HG03066 (cell line): Measurements from ENCODE around the gene DAPK3.
"Not testable (repeated sequence)": the region's sequence is repeated elsewhere in the genome, so short reads cannot be mapped to it uniquely, and the experiment has no call there.

ENCODE experiments used
- ATAC-seq: cut with Tn5 transposase; IDR thresholded peaks from one replicate; pipeline ENCODE4 v1.9.1; 2021; ENCODE audit warnings: low read depth; ENCODE audit not compliant: unreplicated experiment

DAPK3 gene

GRCh38 chr19:4007021-4007835 is 36.3 kb upstream of the DAPK3 start, which contains the start of gene PIAS4:
Gene PIAS4, plus strand, starts transcription at chr19:4007736. Its CDS starts 25 bp downstream, at chr19:4007761.
- ATAC-seq: peak; percentile 71

- ATAC-seq: not testable (repeated sequence)
Observed at GRCh38 chr19:4005436-4005835, 34.5 kb upstream of the DAPK3 start.

DNA sequence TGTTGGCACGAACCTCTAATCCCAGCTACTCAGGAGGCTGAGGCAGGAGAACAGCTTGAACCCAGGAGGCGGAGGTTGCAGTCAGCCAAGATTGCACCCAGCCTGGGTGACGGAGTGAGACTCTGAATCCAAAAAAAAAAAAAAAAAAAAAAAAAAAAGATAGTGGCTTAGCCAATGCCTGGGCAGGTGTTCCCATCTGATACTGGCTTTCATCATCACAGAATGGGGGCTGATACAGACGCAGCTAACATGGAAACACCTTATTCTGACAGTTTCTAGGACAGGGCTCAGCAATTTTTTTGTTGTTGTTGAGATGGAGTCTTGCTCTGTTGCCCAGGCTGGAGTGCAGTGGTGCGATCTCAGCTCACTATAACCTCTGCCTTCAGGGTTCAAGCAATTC is 29.9 kb upstream of the DAPK3 start:
- not testable (repeated sequence) for ATAC-seq

DNA sequence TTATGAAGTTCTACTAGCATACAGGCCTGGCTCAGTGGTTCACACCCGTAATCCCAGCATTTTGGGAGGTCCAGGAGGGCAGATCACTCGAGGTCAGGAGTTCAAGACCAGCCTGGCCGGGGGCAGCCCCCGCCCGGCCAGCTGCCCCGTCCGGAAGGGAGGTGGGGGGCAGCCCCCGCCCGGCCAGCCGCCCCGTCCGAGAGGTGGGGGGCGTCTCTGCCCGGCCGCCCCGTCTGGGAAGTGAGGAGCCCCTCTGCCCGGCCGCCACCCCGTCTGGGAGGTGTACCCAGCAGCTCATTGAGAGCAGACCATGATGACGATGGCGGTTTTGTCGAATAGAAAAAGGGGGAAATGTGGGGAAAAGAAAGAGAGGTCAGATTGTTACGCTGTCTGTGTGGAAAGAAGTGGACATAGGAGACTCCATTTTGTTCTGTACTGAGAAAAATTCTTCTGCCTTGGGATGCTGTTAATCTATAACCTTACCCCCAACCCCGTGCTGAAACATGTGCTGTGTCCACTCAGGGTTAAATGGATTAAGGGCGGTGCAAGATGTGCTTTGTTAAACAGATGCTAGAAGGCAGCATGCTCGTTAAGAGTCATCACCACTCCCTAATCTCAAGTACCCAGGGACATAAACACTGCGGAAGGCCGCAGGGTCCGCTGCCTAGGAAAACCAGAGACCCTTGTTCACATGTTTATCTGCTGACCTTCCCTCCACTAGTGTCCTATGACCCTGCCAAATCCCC is 27.9 kb upstream of the DAPK3 start:
- ATAC-seq: not testable (repeated sequence)

GRCh38 chr19:3995607-3996006 is 24.7 kb upstream of the DAPK3 start:
- ATAC-seq: no peak

DNA sequence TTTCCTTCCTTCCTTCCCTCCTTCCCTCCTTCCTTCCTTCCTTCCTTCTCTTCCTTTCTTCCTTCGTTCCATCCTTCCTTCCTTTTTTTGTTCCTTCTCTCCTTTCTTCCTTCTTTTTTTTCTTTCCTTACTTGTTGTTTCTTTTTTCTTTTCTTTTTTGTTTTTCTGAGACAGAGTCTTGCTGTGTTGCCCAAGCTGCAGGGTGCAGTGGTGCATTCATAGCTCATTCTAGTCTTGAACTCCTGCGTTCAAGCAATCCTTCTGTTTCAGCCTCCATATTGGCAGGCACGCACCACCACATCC is 19.9 kb upstream of the DAPK3 start:
- ATAC-seq: no peak

DNA sequence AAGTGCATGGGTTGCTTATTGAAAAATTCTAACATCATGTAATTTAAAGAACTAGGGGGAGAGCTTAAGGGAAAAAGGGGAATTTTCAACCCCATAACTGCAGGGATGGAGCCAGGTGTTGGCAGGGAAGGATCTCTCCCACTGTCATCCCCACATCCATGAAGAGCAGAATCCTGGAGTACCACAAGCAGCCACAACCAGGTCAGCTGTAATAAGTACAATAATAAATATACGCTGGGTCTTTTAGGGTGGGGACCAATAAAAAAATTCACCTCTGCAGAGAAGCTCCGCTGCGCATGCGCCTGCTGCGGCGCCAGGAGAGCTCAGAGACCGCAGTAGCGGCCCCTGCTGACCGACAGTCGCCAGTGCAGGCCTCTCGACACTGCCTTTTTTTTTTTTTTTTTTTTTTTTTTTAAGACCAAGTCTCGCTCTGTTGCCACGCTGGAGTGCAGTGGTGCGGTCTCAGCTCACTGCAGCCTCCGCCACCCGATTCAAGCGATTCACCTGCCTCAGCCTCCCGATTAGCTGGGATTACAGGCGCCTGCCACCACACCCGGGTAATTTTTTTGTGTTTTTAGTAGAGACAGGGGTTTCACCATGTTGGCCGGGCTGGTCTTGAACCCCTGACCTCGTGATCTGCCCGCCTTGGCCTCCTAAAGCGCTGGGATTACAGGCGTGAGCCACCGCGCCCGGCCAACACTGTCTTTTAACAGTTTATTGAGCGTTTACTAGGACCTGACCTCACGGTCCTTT is 16.9 kb upstream of the DAPK3 start:
- no peak for ATAC-seq

- ATAC-seq: no peak
Observed at GRCh38 chr19:3986260-3987041, 15.6 kb upstream of the DAPK3 start.

DNA sequence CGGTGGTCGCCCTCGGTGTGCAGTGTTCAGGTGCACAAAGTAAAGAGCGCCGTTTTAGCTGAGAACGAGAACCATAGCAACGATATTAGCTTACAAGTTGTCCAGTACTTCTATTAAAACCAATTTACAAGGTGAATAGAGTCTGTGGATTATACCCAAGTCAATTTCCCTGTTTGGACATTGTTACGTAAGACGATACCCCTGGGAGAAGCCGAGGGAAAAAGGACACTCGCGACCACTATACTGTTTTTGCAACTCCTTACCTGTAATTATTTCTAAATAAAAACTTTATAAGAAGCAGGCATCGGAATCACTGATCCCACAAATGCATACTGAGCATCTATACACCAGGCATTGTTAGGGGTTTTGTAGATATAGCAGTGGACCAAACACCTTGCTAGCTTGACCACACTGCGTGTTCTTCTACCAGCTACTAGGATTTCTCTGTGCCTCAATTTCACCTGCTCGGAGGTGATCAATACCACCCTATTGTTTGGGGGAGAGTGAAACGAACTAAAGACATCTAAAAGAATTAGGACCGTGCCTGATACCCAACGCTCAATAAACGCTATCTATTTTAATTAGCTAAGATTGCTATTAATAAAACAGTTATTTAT is 14.9 kb upstream of the DAPK3 start:
- no peak for ATAC-seq

- no peak for ATAC-seq
Observed at GRCh38 chr19:3984908-3985642, 14.2 kb upstream of the DAPK3 start, which contains the start of gene EEF2. Gene EEF2, minus strand, starts transcription at chr19:3985463. Its CDS starts 83 bp downstream, at chr19:3985380.

- ATAC-seq: no peak
Observed at GRCh38 chr19:3984584-3984907, 13.6 kb upstream of the DAPK3 start.

- no peak for ATAC-seq
Observed at GRCh38 chr19:3983936-3984583, 13.2 kb upstream of the DAPK3 start.

- ATAC-seq: no peak
Observed at GRCh38 chr19:3983542-3983914, 12.6 kb upstream of the DAPK3 start.

GRCh38 chr19:3982701-3983541 is 12.0 kb upstream of the DAPK3 start:
- ATAC-seq: no peak

DNA sequence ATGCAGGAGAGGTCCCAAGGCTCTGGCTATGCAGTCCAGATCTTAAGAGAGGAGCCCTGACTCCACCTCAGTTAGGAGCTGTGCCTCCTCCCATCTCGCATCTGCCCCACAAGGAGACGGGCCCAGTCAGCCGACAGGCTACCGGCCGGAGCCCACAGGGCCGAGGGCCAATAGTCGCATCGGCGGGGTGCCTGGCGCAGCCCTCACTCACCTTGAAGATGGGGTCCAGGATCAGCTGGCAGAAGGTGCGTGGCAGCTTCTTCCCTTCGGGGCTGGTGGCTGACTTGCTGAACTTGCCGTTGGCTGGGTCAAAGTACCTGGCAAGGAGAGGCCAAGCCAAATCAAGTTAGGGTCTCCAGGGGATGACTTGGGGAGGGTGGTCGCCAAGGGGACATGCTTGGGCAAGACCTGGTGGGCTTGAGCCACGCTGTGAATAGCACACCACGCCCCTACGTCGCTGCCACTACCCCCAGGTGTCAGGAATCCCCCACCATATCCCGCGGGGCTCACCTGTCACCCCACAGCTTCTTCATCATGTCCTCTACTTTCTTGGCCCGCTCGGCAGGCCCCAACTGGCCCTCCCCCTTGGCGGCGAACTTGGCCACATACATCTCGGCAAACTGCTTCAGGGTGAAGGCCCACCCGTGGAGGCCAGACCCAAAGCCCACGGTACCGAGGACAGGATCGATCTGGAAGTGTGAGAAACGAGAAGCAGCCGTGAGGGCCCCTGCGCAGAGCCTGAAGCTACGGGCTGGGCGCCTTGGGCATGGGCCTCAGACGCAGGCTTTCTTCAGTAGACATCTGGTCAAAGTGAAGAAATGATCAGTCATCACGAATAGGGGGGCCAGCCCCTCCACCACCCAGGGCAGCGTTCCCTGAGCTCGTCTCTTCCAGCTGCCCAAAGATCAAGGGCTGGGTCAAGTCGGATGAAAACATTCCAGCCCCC is 11.1 kb upstream of the DAPK3 start:
- no peak for ATAC-seq

- ATAC-seq: no peak
Observed at GRCh38 chr19:3981373-3981735, 10.5 kb upstream of the DAPK3 start.
